Astrocyte (in vitro differentiated cells and primary cell): ENCODE measurements around the gene IL20RA. TPM values are rescaled to one million over a fixed set of nuclear protein-coding genes. Genes with fewer than 3 reads are reported as not detected.
A peak's percentile ranks its signal among the peaks of the same experiment; 100 is the strongest.

ENCODE experiments used
- DNase-seq: peaks from one replicate; pipeline ENCODE4 v3.0.0-alpha.2; 2010; ENCODE audit warnings: low read depth
- FAIRE-seq: peaks from 2 replicates; lab custom pipeline; 2011; peaks lifted over from hg19 to GRCh38; lab: Jason Lieb, UNC
- H2AFZ ChIP-seq: 2 replicates; pipeline ENCODE4 v1.6.0; 2012; ENCODE audit warnings: low read depth, low read length, inconsistent platforms
- H3K27ac ChIP-seq: 2 replicates; pipeline ENCODE4 v1.5.1; 2011; ENCODE audit warnings: low read depth, low read length, inconsistent platforms
- H3K27me3 ChIP-seq: 2 replicates; pipeline ENCODE4 v1.6.0; 2011; ENCODE audit warnings: low read length, inconsistent platforms; ENCODE audit not compliant: insufficient read depth
- H3K36me3 ChIP-seq: 2 replicates; pipeline ENCODE4 v1.5.1; 2011; ENCODE audit warnings: low read length, inconsistent platforms; ENCODE audit not compliant: insufficient read depth
- H3K4me1 ChIP-seq: 2 replicates; pipeline ENCODE4 v1.5.1; 2011; ENCODE audit warnings: low read length, inconsistent platforms; ENCODE audit not compliant: insufficient read depth
- H3K4me2 ChIP-seq: 2 replicates; pipeline ENCODE4 v1.6.0; 2012; ENCODE audit warnings: low read length, inconsistent platforms
- H3K4me3 ChIP-seq: 2 replicates; pipeline ENCODE4 v1.5.1; 2011; ENCODE audit warnings: low read depth, mild to moderate bottlenecking, low read length, inconsistent platforms; ENCODE audit not compliant: insufficient read depth
- H3K79me2 ChIP-seq: 2 replicates; pipeline ENCODE4 v1.6.0; 2012; ENCODE audit warnings: mild to moderate bottlenecking, low read length, inconsistent platforms; ENCODE audit not compliant: insufficient read depth
- H3K9ac ChIP-seq: 2 replicates; pipeline ENCODE4 v1.6.0; 2012; ENCODE audit warnings: mild to moderate bottlenecking, low read length, inconsistent platforms
- H3K9me3 ChIP-seq: 2 replicates; pipeline ENCODE4 v1.5.1; 2012; ENCODE audit warnings: low read depth, mild to moderate bottlenecking, low read length, inconsistent platforms; ENCODE audit not compliant: insufficient read depth
- H4K20me1 ChIP-seq: 2 replicates; pipeline ENCODE4 v1.6.0; 2012; ENCODE audit warnings: low read length, inconsistent platforms; ENCODE audit not compliant: insufficient read depth
- H3K27ac Mint-ChIP-seq: one replicate; pipeline ENCODE4 v1.8.0; 2021; ENCODE audit warnings: mild to moderate bottlenecking, mixed read lengths; ENCODE audit not compliant: unreplicated experiment
- H3K27me3 Mint-ChIP-seq: one replicate; pipeline ENCODE4 v1.8.0; 2021; ENCODE audit warnings: low read depth, mixed read lengths; ENCODE audit not compliant: unreplicated experiment
- H3K36me3 Mint-ChIP-seq: one replicate; pipeline ENCODE4 v1.8.0; 2021; ENCODE audit warnings: low read depth, mixed read lengths; ENCODE audit not compliant: unreplicated experiment
- H3K4me1 Mint-ChIP-seq: one replicate; pipeline ENCODE4 v1.8.0; 2021; ENCODE audit warnings: low read depth, mixed read lengths; ENCODE audit not compliant: unreplicated experiment
- H3K4me3 Mint-ChIP-seq: one replicate; pipeline ENCODE4 v1.8.0; 2021; ENCODE audit warnings: mild to moderate bottlenecking, moderate library complexity, mixed read lengths; ENCODE audit not compliant: unreplicated experiment
- H3K9me3 Mint-ChIP-seq: one replicate; pipeline ENCODE4 v1.8.0; 2021; ENCODE audit warnings: mild to moderate bottlenecking, mixed read lengths; ENCODE audit not compliant: unreplicated experiment
- EZH2 ChIP-seq: IDR thresholded peaks from 2 replicates; pipeline ENCODE4 v1.6.1; 2012; ENCODE audit warnings: mild to moderate bottlenecking, low read length, inconsistent platforms; ENCODE audit not compliant: insufficient read depth
- total RNA-seq: library from RNA; stranded (reverse); gene quantifications from 2 replicates; pipeline ENCODE4 v1.2.1, GENCODE V29; 2021
- TF ChIP-seq, protein P1 (sequence below): IDR thresholded peaks from 2 replicates; pipeline ENCODE4 v1.5.1; 2011; ENCODE audit warnings: low read depth, mild to moderate bottlenecking, inconsistent platforms, low read length, moderate library complexity; ENCODE audit not compliant: insufficient read depth

IL20RA gene
- total RNA-seq, 1 donor from 2014 or later: 0.07 TPM

GRCh38 chr6:137046871-137047412, 2.2 kb upstream of the IL20RA start:
- no peaks in the 10 kb centered on the region for H3K79me2 ChIP-seq
- TF ChIP-seq, protein P1, sequence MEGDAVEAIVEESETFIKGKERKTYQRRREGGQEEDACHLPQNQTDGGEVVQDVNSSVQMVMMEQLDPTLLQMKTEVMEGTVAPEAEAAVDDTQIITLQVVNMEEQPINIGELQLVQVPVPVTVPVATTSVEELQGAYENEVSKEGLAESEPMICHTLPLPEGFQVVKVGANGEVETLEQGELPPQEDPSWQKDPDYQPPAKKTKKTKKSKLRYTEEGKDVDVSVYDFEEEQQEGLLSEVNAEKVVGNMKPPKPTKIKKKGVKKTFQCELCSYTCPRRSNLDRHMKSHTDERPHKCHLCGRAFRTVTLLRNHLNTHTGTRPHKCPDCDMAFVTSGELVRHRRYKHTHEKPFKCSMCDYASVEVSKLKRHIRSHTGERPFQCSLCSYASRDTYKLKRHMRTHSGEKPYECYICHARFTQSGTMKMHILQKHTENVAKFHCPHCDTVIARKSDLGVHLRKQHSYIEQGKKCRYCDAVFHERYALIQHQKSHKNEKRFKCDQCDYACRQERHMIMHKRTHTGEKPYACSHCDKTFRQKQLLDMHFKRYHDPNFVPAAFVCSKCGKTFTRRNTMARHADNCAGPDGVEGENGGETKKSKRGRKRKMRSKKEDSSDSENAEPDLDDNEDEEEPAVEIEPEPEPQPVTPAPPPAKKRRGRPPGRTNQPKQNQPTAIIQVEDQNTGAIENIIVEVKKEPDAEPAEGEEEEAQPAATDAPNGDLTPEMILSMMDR: no peak
- TF ChIP-seq EZH2: no peak
- H3K9me3 Mint-ChIP-seq: peaks cover 4% of the 10 kb centered on the region
- H2AFZ ChIP-seq: no peak overlapping the region
- no peak overlapping the region for H3K4me3 ChIP-seq
- H3K4me3 Mint-ChIP-seq: no peak overlapping the region
- no peaks in the 10 kb centered on the region for H3K36me3 Mint-ChIP-seq
- H4K20me1 ChIP-seq: no peaks in the 10 kb centered on the region
- H3K27me3 Mint-ChIP-seq: peaks cover 45% of the 10 kb centered on the region
- DNase-seq: no peak
- H3K27me3 ChIP-seq: peaks cover 19% of the 10 kb centered on the region
- H3K4me2 ChIP-seq: no peak overlapping the region
- FAIRE-seq: no peak
- no peaks in the 10 kb centered on the region for H3K4me1 ChIP-seq
- no peaks in the 10 kb centered on the region for H3K36me3 ChIP-seq
- H3K4me1 Mint-ChIP-seq: no peaks in the 10 kb centered on the region
- no peak overlapping the region for H3K9ac ChIP-seq
- no peak overlapping the region for H3K27ac ChIP-seq
- no peak overlapping the region for H3K27ac Mint-ChIP-seq
- H3K9me3 ChIP-seq: no peaks in the 10 kb centered on the region

GRCh38 chr6:137045222-137045789, 541 bp upstream of the IL20RA start:
- peak overlapping the region; percentile 2 for H3K27ac Mint-ChIP-seq
- peaks cover 6% of the 10 kb centered on the region for H3K9me3 Mint-ChIP-seq
- no peak for DNase-seq
- TF ChIP-seq EZH2: no peak
- TF ChIP-seq, protein P1: no peak
- peaks cover 50% of the 10 kb centered on the region for H3K27me3 Mint-ChIP-seq
- H3K9ac ChIP-seq: no peak overlapping the region
- H3K4me2 ChIP-seq: peak overlapping the region; percentile 87
- no peaks in the 10 kb centered on the region for H4K20me1 ChIP-seq
- no peak overlapping the region for H2AFZ ChIP-seq
- H3K36me3 ChIP-seq: no peaks in the 10 kb centered on the region
- H3K4me1 ChIP-seq: no peaks in the 10 kb centered on the region
- H3K36me3 Mint-ChIP-seq: no peaks in the 10 kb centered on the region
- no peak overlapping the region for H3K27ac ChIP-seq
- H3K4me3 Mint-ChIP-seq: peak overlapping the region; percentile 58
- peaks cover 20% of the 10 kb centered on the region for H3K27me3 ChIP-seq
- no peaks in the 10 kb centered on the region for H3K4me1 Mint-ChIP-seq
- H3K79me2 ChIP-seq: no peaks in the 10 kb centered on the region
- H3K4me3 ChIP-seq: no peak overlapping the region
- no peaks in the 10 kb centered on the region for H3K9me3 ChIP-seq
- no peak for FAIRE-seq
